ENCODE data around the gene CMSS1.

DNA sequence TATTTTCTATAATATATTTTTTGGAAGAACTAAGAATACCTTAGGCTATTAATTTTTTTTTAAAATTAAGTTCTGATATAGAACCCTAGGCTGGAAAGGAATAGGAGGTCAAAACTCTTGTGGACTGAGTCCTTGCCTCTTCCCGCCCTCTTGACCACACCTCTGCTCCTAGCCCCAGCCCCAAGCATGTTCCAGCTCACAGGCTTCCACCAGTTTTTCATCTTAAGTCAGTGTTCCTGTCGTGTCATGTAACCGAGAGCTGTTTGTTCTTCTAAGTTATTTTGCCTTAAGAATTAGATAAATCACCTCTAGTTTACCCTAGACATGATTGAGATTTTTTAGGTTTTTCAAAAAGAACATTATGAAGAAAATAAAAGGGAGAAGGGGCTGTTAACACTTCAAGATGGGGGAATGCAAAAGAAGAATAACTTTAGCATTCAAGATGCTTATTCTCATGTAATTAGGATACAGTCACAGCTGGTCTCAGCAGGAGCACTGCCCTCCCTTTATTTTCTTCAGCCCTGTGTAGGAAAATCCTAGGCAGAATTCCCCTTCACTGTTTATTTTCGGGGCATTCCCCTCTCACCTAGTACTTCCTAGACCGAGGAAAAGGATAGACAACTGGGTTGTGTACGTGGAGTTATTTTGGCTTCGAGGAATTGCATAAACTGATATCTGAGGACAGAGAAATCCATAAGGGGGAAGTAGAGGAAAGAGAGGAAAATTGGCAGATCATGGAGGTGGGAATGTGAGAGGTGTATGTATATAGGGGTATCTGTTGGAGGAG is 110.2 kb downstream of the CMSS1 start:
- TF ChIP-seq, protein P1, sequence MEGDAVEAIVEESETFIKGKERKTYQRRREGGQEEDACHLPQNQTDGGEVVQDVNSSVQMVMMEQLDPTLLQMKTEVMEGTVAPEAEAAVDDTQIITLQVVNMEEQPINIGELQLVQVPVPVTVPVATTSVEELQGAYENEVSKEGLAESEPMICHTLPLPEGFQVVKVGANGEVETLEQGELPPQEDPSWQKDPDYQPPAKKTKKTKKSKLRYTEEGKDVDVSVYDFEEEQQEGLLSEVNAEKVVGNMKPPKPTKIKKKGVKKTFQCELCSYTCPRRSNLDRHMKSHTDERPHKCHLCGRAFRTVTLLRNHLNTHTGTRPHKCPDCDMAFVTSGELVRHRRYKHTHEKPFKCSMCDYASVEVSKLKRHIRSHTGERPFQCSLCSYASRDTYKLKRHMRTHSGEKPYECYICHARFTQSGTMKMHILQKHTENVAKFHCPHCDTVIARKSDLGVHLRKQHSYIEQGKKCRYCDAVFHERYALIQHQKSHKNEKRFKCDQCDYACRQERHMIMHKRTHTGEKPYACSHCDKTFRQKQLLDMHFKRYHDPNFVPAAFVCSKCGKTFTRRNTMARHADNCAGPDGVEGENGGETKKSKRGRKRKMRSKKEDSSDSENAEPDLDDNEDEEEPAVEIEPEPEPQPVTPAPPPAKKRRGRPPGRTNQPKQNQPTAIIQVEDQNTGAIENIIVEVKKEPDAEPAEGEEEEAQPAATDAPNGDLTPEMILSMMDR (IDR thresholded peaks at IDR 0.05 in 4 of 5, conservative IDR thresholded peaks at IDR 0.05 in 1 of 5) = no peak
- TF ChIP-seq POLR2A (IDR thresholded peaks at IDR 0.05) = no peak
